Choroid plexus epithelial cell (primary cell): ENCODE data around the gene MCTP1.

Source experiments
- DNase-seq: peaks from one replicate; pipeline ENCODE4 v3.0.0-alpha.2; 2010; ENCODE audit warnings: low read depth
- H3K4me3 ChIP-seq: 2 replicates; pipeline ENCODE4 v1.5.1; 2011; ENCODE audit warnings: low read depth, mild to moderate bottlenecking, control low read depth, low read length, moderate library complexity
- TF ChIP-seq, protein P1 (sequence below): conservative IDR thresholded peaks from 2 replicates; pipeline ENCODE4 v1.5.1; 2011; ENCODE audit warnings: low read depth, mild to moderate bottlenecking, control low read depth, inconsistent platforms, low read length, moderate library complexity

MCTP1 gene

DNA sequence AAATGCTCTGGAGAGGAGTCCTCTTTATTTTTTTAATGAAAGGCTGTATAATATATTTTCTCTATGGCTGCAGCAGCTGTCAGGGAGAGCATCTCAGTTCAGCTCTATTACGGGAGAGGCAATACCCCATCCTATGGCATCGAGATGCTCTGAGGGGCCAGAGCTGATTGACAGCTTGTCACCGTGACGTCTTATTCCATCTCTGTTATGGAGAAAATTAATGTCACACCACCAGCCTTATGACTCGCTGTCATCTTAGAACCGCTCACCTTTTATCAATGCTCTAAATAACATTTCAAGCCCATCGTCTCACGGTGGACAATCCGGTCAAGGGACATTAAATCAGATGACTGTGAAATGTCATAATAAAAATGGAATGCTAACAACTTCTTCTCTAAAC lies 392.9 kb downstream of the MCTP1 start:
- DNase-seq = no peak
- TF ChIP-seq, protein P1, sequence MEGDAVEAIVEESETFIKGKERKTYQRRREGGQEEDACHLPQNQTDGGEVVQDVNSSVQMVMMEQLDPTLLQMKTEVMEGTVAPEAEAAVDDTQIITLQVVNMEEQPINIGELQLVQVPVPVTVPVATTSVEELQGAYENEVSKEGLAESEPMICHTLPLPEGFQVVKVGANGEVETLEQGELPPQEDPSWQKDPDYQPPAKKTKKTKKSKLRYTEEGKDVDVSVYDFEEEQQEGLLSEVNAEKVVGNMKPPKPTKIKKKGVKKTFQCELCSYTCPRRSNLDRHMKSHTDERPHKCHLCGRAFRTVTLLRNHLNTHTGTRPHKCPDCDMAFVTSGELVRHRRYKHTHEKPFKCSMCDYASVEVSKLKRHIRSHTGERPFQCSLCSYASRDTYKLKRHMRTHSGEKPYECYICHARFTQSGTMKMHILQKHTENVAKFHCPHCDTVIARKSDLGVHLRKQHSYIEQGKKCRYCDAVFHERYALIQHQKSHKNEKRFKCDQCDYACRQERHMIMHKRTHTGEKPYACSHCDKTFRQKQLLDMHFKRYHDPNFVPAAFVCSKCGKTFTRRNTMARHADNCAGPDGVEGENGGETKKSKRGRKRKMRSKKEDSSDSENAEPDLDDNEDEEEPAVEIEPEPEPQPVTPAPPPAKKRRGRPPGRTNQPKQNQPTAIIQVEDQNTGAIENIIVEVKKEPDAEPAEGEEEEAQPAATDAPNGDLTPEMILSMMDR = no peak
- no peak overlapping the region for H3K4me3 ChIP-seq

DNA sequence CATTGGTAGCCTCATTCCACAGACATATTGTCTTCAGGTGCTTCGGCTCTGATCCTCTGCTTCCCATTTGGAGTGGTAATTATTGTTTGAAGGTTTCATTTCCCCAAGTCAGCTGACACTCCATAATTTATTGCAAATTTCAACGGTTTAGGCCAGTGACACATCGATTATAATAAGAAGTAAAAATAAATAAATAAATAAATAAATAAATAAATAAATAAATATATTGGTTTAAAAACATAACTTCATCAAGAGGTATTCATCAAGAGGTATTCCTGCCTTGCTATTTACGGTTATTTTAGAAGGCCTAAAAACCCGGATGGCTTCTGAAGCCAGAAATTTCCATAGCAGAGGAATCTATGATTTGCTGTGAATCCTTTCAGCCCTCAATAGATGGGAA lies 393.3 kb downstream of the MCTP1 start:
- TF ChIP-seq, protein P1 = no peak
- no peak for DNase-seq
- H3K4me3 ChIP-seq = no peak overlapping the region

DNA sequence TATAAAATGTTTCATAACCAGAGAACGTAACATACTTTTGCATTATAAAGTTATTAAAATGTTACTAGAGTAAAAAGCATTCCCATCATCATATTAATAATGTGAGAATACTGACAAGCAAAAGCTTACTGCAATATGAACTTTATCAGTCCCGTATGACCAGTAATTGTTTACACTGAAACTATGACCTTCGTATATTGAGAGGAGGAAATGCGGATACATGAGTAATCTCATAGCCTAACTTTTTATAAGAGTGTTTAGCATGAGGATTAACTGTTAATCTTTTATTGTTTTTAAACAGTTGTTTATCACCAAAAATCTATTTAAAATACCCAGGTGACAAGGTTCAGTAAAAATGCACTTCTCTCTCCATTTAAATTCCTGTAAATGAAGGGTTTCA lies 394.0 kb downstream of the MCTP1 start:
- TF ChIP-seq, protein P1 = no peak
- DNase-seq = peak; percentile 36
- no peak overlapping the region for H3K4me3 ChIP-seq

DNA sequence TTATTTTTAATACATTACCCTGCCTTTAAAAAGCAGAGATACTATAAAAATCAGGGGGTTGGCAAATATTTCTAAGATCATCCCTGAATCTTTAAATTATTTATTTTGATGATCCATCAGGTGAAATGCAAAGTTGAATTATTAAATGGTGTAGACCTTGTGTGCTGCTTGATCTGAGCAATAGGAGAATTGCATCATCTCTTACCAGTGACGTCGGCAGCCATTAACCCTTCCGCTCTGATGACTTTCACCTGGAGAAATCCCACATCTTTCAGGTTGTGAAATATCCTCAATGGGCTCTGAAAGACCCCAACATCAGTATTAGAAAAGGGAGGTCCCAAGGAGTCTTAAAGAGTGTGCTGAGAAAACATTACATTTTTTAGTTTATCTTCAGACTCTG lies 396.2 kb downstream of the MCTP1 start:
- TF ChIP-seq, protein P1 = no peak
- H3K4me3 ChIP-seq = no peak overlapping the region
- DNase-seq = no peak

DNA sequence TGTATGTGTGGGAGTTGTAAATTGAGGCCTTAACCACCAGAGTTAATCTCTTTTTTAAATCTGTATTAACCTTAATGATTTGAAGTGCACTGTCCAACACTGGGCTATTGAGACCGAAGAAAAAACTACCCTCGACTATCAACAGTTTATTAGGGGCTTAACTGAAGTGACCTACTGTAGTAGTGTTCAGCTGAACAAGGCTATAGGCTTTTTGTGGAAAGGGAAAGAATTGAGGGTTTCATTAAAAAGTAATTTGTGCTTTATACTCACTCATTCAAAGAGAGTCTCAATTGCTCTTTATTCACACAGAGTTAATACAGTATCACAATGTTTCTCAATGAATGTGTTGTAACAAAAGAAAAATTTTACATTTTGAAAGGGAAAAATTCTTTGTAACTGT lies 399.0 kb downstream of the MCTP1 start:
- H3K4me3 ChIP-seq = no peak overlapping the region
- DNase-seq = no peak
- TF ChIP-seq, protein P1 = no peak

DNA sequence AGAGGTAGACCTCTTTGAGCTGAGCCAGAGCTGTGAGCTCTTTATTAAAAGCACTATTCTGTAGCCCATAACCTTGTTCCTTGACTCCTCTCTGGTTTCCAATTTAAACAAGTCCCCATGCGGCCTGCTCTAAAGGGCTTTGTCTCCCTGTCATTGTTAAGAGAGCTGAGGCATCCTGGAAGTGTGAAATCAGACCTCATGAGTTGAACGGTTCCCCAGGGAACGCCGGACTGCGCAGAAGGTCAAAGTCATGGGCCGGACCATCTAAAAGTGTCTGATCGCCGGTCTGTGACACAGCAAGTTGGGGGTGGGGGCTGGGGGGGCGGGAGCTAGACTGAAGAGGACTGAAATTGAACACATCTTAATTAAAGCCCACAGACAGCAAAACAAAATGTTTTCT lies 400.6 kb downstream of the MCTP1 start:
- H3K4me3 ChIP-seq = no peak overlapping the region
- DNase-seq = peak; percentile 53
- TF ChIP-seq, protein P1 = no peak

DNA sequence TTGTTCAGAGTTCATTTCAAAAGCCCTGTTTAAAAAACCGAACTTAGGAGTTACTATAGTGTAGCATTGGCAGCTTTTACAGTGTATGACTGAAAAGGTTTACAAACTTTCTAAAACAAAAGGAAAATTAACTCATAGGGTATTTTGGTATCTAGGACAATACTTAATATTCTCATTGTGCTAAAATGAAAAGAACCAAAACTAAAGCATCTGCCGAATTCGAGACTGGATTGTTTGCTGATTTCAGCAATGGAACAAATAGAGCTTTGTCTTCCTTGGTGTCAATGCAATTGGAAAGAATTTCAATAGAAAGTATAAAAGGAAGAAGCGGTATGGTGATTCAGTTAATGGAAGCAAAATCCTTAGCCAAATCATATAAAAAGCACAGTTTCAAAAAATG lies 412.4 kb downstream of the MCTP1 start:
- H3K4me3 ChIP-seq = no peak overlapping the region
- no peak for DNase-seq
- TF ChIP-seq, protein P1 = no peak
